NK-92 treated with Interleukin-12 subunit alpha and Interleukin-12 subunit beta, amount 100 ng/mL, for 24 hours (cell line): ENCODE results near the gene SLC12A8.

Source experiments
- DNase-seq: peaks from one replicate; lab custom pipeline; 2025; lab: John Stamatoyannopoulos, UW

Gene SLC12A8

DNA sequence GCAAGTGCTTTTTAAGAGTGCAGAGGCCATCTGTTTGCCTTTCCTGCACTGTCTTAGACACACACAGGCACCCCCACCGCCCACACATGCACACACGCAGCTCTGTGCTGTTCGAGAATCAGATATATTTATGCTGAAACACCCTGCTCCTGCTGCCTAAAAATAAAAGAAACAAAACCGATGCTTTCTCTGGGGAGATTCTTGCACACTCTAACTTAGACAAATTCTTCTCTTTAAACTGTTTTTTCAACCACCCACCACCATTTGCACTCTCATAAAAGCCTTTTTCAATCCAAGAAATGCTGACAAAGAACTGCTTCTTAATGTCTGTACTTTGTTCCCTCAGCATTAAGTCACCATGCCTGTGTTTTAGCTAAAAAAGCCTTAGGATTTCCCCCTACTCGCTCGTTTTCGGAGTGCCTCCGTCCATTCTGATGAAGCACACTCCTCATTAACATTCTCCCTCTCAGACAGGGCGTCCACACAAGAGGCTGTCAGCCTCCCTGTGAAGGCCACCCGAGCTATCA, 26.2 kb downstream of the SLC12A8 start:
- no peak for DNase-seq

DNA sequence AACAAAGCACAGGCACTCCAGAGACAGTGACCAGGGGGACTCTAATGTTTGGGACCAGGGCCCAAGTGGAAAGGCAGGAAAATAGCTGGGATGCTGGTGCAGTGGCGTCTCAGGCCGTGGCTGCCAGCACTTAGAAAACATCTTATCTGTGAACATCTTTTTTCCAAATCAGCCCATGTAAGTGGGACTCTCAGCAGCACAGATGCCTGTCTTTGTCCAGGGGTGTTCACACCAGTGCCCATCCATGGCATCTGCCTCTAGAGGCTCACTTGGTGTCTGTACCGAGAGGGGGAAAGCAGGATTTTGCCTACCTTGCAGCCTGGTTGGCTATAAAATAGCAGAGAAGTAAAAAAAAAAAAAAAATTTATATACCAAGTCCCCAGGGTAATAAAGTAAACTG, 26.7 kb downstream of the SLC12A8 start:
- no peak for DNase-seq

DNA sequence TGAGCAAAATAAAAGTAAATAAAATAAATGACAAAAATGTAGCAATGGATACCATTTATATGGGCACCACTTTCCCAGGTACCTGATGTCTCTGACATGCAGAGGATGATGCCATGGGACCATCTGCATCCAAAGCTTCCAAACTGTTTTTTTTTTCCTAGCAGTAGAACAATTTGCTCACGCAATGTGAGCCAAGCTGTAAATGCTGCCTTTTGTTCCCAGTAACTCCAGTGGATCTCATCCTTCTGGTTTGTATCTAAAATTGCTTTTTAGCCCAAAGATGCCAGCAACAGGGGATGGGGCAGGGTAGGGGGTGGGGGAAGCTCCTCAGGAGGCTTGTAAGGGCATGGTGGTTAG, 32.7 kb downstream of the SLC12A8 start:
- no peak for DNase-seq

DNA sequence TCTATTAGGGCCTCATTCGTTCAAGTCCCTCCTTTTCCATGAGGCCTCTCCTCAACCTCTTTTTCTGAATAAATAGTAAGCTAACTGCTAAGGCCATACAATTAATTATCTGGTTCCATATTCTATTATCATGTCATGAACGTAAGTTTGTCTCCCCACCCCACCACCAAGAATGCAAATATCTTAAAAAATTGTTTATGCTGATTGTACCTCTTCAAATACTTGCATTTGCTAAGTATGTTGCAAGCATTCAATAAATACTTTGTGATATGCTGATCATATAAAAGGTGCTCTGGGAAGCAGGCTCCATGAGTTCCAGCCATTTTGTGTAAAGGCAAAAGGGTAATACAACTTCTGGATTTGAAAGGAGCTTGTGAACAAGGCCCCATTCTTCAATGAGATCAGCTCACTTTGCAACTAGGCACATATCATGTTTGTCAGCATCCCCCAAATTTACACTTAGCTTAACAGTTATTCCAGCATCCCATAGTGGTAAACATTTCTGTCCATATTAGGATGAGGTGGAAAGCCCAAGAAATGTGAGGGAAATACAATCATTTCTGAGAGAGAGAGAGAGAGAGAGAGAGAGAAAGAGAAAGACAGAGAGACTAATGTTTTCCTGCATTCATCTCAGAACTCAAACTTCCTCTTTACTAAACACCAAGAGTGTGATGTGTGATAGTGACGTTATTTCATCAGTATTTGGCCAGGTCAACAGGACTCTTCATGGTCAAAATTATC, 33.2 kb downstream of the SLC12A8 start:
- no peak for DNase-seq

DNA sequence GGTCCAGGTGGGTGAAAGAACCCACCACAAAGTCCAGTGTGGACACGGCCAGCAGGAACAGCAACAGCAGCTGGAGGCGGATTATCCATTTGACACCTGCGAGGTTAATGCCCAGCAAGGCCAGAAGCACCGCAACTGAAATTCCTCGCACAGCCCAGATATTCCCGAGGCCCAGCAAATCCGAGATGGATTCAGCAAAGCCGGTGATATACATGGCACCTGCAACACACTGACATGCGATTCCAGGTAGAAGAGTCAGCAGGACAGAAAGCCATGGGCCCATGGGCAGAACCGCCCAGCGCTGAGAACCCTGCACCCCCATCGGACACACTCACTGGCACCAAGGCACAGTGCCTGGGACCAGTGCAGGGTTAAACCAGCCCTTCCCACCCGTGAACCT, 34.8 kb downstream of the SLC12A8 start:
- DNase-seq: no peak

DNA sequence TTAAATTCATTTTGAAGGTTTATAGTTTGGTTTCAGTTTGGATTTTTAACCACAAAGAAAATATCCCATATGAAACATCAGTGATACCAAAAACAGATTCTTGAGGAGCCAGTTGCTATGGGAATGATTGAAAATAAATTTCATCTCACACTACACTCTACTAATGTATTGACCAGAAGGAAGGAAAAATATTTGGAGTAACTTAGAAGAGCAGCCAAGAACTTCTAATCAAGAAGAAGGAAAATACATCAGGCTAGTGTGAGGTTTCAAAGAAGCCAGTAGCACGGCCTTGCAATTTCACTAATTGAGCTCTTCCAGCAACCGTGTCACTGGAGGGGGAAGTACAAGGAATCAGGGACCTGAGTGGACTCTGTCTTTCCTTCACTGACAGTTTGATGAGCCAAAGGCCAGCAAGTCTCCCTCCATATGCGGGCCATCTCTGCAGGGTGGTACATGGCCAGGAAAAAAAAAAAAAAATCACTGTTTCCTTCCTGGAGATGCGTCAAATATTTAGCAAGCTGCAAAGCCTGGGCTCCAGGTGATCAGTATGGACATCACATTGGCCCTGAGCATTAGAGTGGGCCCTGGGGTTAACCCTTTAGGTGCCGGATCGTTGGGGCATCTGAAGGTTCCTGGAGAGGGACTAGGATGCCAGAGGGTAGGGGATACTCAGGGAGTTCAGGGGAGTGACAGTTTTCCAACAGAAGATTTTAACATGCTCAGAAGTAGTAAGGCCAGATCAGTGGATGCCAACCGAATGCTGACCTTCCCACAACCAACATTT, 37.1 kb downstream of the SLC12A8 start:
- DNase-seq: no peak

DNA sequence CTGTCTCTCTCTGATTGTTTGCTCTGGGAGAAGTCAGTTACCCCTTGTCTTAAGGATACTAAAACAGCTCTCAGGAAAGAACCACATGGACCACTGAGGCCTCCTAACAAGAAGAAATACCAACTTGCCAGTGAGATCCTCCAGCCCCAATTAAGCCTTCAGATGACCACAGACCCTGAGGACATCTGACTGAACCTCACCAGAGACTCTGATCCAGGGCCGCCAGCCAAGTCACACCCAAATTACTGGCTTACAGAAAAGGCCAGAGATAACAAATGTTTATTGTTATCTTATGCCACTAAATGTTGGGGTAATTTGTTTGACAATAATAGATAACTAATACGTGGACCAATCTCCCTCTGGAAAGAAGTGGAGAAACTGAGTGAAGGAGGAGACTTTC, 40.2 kb downstream of the SLC12A8 start:
- DNase-seq: no peak

DNA sequence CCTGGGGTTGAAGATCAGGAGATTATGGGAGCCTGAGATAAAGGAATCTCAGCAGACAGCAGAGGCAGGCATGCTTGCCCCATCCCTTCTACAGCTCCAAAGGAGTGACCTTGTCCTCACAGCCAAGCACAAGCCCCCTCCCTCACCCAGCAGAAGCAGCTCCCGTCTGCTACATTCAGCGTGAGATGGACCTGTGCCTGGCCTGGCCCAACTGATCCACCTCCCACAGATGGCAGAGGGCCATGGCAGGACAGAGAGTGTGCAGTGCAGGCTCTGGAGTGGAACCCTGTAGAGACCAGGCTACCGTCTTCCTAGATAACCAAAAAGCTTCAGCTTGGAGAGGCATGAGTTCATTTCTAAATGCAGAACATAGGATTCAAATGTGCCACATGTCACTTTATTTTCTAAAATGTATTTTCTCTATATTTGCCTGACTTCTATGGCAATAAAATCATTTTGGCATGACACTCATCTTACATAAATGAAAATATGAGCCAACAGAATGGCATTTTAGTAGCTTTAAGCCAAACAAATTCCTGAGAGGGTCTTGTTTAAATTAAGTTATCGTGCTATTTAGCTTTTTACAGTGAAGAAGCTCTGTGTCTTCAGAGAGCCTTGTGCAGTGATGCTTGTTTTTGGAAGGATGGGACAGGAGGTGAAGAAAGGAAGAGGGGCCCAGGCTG, 43.7 kb downstream of the SLC12A8 start:
- DNase-seq: no peak

DNA sequence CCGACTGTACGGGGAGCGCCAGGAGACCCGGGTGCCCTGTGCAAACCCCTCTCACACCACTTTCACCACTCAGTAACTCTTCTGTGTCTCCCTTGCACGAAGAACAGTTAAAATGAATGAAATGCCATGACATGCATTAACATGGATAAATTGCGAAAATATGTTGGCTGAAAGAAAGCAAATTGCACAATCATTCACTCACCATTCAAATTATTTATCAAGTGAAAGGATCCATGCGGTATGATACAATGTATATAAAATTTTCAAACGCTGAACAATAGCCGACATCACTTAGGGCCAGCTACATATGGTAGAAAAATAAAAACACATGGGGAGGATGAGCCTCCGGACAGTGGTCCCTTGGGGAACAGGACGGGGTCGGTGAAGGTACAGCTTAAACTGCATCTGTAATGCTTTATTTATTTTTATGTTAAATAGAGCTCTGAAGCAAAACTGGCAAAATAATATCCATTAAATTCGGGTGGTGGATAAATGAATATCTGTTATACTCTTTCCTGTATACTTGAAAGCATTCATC, 45.9 kb downstream of the SLC12A8 start:
- DNase-seq: no peak

DNA sequence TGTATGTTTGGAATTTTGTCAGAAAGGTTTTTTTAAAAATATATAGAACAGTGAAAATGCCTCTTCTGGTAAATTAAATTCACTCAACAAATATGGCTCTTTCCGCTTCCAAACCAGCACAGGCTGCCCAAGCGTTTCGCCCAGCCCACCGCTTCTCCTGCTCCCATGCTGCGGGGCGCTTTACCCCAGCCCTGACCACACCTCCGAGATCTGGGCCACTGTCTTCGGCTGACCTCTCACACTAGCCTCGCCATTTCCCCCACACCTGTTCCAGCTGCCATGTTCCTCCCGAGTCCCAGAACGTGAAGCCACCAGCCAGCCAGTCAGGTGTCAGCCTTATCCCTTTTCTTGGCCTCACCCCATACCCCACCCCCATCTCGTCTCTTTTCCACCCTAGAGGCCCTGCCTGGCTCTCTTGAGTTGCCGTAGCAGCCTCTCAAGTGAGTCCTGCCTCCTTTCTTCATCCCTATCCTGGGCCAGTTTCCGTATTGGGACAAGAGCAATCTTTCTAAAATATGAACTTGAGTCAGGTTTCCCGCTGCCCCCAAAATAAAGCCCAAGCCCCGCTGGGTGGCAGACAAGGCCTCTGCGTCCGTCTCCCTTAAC, 46.5 kb downstream of the SLC12A8 start:
- no peak for DNase-seq

DNA sequence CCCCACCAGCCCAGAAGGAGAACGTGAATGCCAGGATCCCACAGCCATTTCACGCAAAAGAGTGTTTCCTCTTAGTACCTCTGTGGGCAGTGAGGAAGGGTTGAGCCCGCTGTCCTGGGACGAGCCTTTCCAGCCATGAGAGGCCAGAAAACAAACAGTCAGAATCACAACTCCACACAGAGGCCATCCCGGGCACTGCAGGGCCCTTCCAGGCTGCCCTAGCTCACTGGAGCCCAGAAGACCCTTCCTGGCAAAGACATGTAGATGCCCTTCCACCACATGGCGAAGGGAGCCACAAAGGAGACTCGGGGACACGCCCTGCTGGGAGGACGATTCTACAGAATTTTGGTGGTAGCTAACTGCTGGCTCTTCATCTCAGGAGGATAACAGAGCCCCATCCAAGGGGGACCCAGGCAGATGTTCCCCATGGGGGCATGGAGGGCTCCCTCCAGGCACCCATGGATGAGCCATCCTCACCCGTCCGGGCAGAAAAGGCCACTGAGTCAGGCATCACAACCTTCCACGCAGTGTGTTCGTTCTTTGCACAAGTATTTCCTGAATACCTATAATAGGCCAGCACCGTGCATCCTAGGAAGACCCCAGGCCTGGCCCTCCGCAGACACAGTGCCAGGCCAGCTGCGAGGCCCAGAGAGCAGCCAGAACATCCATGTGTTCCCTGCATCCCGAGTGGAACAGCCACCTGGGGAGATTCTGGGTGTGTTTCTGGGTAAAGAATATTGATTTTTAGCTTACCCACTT, 47.2 kb downstream of the SLC12A8 start:
- no peak for DNase-seq

DNA sequence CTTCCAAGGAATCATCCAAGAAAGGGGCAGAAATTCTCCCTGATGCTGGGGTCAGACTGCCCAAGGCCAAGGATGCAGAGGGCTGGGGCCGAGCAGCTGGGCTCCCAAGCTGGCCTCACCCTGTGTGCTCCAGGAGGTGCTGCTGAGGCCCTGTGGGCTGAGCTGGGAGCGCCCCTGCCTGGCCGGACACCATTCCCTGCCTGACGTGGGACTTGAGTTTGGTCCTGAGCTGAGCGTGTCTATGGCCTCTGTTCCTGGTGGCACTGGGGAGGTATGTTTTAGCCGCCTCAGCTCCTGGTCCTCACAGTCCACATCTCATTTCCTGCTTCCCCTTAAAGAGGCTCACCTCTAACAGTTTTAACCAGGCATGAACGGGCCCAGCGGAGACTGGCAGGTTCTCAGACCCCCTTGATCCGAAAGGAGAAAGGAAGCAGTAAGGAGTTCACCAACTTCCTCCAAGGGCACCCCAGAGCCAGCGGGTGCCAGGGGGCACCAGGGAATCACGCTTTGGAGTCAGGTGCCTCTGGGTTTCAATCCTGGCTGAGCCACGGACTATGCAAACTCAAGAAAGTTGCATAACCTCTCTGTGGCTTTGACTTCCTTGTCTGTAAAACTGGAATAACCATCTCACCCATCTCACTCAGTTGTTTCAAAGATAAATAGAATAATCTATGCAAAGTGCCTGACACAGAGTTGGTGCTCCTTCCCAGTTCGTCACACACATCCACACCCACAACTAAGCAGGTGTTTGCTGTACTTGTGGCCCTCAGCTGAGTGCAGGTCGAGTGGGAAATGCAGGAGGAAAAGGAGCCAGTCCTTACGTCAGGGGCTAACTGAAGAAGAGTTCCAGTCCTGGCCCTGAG, 48.6 kb downstream of the SLC12A8 start:
- no peak for DNase-seq

DNA sequence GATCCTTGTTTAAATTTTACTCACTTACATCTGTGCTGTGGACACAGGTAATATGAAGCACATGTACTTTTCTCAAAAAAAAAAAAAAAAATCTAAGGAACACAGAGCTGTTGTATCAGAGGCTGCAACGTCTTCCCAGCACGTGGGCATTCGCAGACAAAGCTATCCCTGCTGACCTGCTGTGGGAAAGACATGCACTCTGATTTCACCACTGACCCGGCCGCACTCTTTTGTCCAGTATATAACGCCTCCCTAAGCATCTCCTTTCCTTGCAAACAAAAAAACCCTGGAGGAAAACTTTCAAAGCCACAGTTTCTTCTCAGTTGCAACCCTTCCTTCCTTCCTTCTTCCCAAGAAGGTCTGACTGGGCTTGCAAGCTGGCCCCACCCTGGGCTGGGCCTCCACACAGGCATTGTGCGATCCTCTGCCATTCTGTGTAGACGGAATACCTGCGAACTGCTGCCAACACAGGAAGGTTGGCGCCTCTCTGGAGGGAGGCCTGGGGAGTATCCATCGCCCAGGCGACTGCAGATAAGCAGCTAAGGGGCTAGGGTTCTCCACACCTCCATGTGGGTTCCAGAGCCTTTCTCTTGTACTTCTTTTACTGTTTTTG, 50.8 kb downstream of the SLC12A8 start:
- DNase-seq: no peak

DNA sequence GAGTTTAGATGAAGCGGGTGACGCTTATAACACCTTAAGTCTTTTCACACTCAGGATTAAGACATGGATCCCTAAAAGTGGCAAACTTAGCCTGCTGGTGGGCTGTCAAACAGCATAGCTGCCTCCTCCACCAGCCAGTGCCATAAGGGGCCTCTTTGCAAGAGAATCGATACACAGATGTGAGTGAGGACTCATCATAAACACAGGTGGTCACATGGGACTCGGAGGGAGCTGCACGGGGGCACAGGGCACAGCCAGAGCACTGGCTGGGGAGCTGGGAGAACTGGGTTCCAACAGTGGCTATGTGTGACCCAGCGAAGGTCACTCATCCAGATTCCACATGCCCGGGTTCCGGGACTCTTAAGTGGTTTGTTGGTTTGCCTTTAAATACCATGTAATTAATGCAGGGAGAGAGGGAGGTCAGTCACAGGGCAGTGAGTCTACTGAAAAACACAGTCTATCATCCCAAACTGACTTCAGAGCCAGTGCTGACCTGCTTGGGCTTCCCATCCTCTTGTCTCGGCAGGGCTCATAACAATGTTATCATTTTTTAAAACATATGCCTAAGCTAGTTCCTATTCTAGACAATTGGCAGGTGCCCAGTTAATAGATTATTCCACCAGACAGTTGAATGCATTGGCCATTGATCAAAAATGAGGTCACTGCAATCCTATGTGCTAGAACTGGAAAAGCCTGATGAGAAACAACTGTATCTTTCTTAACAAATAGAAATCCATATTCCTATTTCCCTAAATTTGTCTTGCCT, 51.8 kb downstream of the SLC12A8 start:
- DNase-seq: no peak

DNA sequence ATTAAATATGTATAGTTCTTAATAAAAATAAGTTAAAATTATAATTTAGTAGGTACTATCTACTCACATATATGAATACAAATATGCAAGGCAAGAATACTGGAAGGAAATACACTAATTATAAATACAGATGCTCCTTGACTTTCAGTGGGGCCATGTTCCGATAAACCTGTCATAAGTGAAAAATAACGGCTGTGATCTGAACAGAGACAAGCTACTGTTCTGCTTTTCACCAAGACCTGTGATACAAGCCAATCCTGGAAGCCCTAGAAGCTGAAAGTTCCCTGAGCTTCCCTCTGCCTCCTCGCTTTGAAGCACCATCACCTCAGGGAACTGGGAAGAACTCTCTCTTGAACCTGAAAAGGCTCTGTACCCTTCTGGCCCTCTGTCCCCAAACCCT, 55.4 kb downstream of the SLC12A8 start:
- DNase-seq: no peak

DNA sequence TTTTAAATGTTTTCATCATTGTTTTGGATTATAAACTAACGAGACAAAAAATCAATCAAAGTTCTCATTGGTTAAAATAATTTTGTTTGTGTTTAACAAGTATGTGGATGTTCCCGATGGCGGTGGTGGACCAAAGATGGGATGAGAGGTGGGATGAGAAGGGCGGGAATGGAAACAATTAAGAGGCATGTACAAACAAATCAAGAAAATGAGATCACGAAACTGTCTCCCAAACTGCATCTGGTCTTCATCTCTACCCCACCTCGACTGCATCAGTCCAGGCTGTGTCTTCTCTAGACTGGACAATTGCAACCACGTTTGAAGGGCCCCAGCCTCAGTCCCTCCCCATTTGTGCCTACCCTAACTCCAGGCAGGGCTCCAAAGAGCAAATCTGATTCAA, 56.1 kb downstream of the SLC12A8 start:
- no peak for DNase-seq

DNA sequence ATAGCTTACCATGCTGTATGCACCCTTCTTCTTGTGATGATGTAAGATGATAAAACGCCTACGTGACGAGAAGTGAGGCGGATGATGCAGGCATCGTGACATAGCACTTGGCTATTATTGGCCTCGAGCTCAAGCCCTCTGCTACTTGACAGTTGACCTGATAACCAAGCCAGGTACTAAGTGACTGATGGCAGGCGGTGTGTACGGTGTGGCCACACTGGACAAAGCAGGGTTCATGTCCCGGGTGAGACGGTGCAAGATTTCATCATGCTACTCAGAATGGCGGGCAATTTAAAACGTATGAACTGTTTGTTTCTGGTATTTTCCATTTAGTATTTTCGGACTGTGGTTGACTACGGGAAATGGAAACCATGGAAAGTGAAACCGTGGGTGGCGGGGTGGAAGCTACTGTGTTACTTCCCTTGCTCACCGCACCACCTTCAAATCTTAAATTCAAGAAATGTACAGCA, 57.7 kb downstream of the SLC12A8 start:
- no peak for DNase-seq

DNA sequence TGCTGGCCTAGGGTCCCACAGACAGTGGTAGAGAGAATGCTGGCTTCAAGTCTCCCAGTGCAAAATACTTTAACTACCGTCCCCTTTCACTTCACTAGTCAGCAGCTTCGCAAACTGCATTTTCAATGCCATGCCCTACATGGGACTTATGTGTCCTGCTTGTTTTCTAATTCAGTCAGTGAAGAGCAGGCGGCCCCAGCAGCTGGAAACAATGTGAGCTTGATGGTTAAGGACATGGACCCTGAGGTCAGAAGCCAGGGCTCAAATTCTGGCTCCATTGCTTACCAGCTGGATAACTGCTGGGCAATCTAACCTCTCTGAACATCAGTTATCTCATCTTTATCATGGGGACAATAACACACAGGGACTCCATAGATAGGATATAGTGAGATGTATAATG, 58.4 kb downstream of the SLC12A8 start:
- no peak for DNase-seq

DNA sequence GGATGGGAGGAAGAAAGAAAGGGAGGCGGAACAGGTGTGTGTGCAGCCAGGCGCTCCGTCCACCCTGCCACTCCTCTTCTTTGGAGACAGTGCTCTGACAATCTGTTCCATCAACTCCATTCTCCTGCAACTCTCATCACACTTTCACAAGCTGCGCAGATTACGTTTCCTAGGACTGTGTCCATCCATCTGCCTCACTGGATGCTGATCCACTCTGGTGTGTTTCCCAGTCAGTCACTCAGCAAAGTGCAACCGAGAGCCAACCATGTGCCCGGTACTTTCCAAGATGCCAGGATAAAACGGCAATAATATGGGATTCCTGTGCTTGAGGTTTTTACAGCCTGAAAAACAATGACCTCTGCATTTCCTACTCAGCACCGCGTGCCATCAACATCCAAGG, 59.6 kb downstream of the SLC12A8 start:
- no peak for DNase-seq
